Liver (tissue), 3 donors: ENCODE results near the gene DIP2C.

Experiments used
- GABPA ChIP-seq, 2 donors: IDR thresholded peaks in 1 of 2; conservative IDR thresholded peaks in 1 of 2; 2 replicates each; pipeline ENCODE4 v1.6.1; 2016; ENCODE audit warnings: antibody characterized with exemption in 2 of 2, mild to moderate bottlenecking in 1 of 2, moderate library complexity in 1 of 2
- REST ChIP-seq: IDR thresholded peaks from 2 replicates; pipeline ENCODE4 v1.6.1; 2016; ENCODE audit warnings: antibody characterized with exemption, mild to moderate bottlenecking
- RXRA ChIP-seq, 2 donors: IDR thresholded peaks; 2 replicates each; pipeline ENCODE4 v1.6.1; 2017 to 2018; ENCODE audit warnings: antibody characterized with exemption in 2 of 2, mild to moderate bottlenecking in 1 of 2
- SP1 ChIP-seq: IDR thresholded peaks from 2 replicates; pipeline ENCODE4 v1.6.1; 2018; ENCODE audit warnings: antibody characterized with exemption, mild to moderate bottlenecking
- YY1 ChIP-seq: IDR thresholded peaks from 2 replicates; pipeline ENCODE4 v1.6.1; 2016; ENCODE audit warnings: antibody characterized with exemption, mild to moderate bottlenecking
- TF ChIP-seq, protein P1 (sequence below): fragments of 150-350 bp; IDR thresholded peaks from 2 replicates; pipeline ENCODE4 v1.5.1; 2017; ENCODE audit warnings: improper control_type of control experiment, low read depth, low read length; ENCODE audit not compliant: missing input control
- donor health status: healthy.
- donor health status: healthy.

DNA sequence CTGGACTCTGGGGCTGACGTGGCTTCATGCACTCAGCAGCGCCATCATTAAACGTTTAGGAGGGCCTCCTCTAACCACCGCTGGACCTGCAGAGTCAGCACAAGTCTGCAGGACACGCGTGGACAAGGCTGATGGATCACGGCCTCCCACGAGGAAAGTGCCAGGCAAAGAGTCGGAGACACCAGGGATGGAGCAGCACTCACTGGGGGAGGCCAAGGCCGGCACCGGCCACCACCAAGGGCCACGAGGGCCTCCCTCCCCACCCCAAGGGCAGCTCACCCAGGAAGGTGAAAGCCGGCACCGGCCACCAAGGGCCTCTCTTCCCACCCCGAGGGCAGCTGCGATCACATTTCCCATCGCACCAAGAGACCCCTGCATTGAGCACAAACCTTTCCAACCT lies 91.5 kb downstream of the DIP2C start:
- TF ChIP-seq RXRA (IDR thresholded peaks at IDR 0.05) = no peak
- TF ChIP-seq, protein P1, sequence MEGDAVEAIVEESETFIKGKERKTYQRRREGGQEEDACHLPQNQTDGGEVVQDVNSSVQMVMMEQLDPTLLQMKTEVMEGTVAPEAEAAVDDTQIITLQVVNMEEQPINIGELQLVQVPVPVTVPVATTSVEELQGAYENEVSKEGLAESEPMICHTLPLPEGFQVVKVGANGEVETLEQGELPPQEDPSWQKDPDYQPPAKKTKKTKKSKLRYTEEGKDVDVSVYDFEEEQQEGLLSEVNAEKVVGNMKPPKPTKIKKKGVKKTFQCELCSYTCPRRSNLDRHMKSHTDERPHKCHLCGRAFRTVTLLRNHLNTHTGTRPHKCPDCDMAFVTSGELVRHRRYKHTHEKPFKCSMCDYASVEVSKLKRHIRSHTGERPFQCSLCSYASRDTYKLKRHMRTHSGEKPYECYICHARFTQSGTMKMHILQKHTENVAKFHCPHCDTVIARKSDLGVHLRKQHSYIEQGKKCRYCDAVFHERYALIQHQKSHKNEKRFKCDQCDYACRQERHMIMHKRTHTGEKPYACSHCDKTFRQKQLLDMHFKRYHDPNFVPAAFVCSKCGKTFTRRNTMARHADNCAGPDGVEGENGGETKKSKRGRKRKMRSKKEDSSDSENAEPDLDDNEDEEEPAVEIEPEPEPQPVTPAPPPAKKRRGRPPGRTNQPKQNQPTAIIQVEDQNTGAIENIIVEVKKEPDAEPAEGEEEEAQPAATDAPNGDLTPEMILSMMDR = no peak
- no peak for TF ChIP-seq GABPA (IDR thresholded peaks at IDR 0.05 in 1 of 2, conservative IDR thresholded peaks at IDR 0.05 in 1 of 2)
- no peak for TF ChIP-seq YY1
- no peak for TF ChIP-seq REST
- TF ChIP-seq SP1 = no peak
